ENCODE results near the gene PSD2.

GRCh38 chr5:139808481-139809330, 13.1 kb downstream of the PSD2 start:
- no peak for TF ChIP-seq CTCF (IDR thresholded peaks at IDR 0.05; ENCODE audit: low read depth, low read length, poor library complexity, severe bottlenecking)
- no peak for TF ChIP-seq EZH2phosphoT487 (IDR thresholded peaks at IDR 0.05; ENCODE audit: borderline replicate concordance, low read length)
